ENCODE measurements around the gene SHANK1. TPM values are rescaled to one million over a fixed set of nuclear protein-coding genes. Genes with fewer than 3 reads are reported as not detected.

Gene SHANK1
- total RNA-seq, 2 experiments from 2014 or later = 0.03 to 13.1 TPM

DNA sequence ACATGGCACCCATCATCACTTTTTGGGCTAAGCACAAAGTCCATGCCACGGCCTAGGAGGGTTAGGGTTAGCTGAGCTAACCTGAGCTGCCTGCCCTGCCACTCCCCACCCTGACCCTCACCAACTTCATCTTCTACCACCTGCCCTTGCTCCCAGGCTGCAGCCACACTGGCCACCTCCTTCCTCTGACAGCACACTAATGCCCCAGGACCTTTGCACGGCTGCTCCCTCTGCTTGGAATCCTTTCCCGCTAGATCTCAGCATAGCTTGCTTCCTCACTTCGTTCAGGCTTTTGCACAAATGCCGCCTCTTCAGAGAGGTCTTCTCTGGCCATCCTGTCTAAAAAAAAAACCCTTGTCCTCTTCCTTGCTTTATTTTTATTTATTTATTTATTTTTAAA is 13.2 kb downstream of the SHANK1 start:
- no peaks in the 10 kb centered on the region for H3K9me3 ChIP-seq (ENCODE audit: low read length)
- no peaks in the 10 kb centered on the region for H3K4me1 ChIP-seq (ENCODE audit: insufficient read depth, low read length, poor library complexity, severe bottlenecking)
- H3K4me2 ChIP-seq (ENCODE audit: low read length) = no peak overlapping the region
- POLR2A ChIA-PET = no interaction called here
- BruUV-seq (replicated peaks) = no TSS peak
- no peaks in the 10 kb centered on the region for H3K79me2 ChIP-seq (ENCODE audit: insufficient read depth, low read depth, low read length)
- DNase-seq (ENCODE audit: low spot score) = no peak
- no peak overlapping the region for H3K4me3 ChIP-seq (ENCODE audit: low read depth, low read length, poor library complexity, severe bottlenecking)
- intact Hi-C loops (cut with micrococcal nuclease; ENCODE audit: unreplicated experiment) = loop anchor here (5.0 kb wide), 1 partner anchor 99 kb away; no protein-coding TSS in a partner anchor
- no peak overlapping the region for H2AFZ ChIP-seq (ENCODE audit: low read length)
- no peak overlapping the region for H3K27ac ChIP-seq (ENCODE audit: low read depth, low read length, poor library complexity, severe bottlenecking)
- CTCF ChIA-PET (ENCODE audit: unreplicated experiment) = no interaction called here
- no peak for TF ChIP-seq EZH2phosphoT487 (IDR thresholded peaks at IDR 0.05; ENCODE audit: borderline replicate concordance, low read depth, low read length)
- TF ChIP-seq, protein P1, sequence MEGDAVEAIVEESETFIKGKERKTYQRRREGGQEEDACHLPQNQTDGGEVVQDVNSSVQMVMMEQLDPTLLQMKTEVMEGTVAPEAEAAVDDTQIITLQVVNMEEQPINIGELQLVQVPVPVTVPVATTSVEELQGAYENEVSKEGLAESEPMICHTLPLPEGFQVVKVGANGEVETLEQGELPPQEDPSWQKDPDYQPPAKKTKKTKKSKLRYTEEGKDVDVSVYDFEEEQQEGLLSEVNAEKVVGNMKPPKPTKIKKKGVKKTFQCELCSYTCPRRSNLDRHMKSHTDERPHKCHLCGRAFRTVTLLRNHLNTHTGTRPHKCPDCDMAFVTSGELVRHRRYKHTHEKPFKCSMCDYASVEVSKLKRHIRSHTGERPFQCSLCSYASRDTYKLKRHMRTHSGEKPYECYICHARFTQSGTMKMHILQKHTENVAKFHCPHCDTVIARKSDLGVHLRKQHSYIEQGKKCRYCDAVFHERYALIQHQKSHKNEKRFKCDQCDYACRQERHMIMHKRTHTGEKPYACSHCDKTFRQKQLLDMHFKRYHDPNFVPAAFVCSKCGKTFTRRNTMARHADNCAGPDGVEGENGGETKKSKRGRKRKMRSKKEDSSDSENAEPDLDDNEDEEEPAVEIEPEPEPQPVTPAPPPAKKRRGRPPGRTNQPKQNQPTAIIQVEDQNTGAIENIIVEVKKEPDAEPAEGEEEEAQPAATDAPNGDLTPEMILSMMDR (conservative IDR thresholded peaks at IDR 0.05; ENCODE audit: low read length) = no peak
- no peaks in the 10 kb centered on the region for H4K20me1 ChIP-seq (ENCODE audit: insufficient read depth, low read length)
- no peaks in the 10 kb centered on the region for H3K9me2 ChIP-seq (ENCODE audit: insufficient read depth, low read length)
- no peaks in the 10 kb centered on the region for H3K36me3 ChIP-seq (ENCODE audit: insufficient read depth, low read length)

DNA sequence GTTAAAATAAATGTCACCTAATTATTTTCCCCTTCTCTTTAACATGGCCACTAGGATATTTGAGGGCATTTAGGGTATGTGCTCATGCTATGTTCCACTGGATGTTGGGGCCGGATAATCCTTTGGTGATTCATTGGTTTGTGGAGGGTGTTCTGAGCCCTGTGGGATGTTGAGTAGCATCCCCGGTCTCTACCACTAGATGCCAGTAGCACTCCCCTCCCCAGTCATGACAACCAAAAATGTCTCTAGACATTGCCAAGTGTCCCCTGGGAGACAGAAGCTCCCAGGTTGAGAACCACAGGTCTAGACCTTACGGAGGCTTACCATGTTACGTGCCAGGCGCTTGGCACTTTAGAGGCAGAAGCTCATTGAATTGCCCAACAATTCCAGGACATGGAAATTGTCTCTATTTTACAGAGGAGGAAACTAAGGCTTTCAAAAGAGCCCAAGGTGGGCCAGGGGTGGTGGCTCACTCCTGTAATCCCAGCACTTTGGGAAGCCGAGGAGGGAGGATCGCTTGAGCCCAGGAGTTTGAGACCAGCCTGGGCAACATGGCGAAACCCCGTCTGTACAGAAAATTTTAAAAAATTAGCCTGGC is 14.1 kb downstream of the SHANK1 start:
- H3K79me2 ChIP-seq (ENCODE audit: insufficient read depth, low read depth, low read length) = no peaks in the 10 kb centered on the region
- H3K9me2 ChIP-seq (ENCODE audit: insufficient read depth, low read length) = no peaks in the 10 kb centered on the region
- no peaks in the 10 kb centered on the region for H4K20me1 ChIP-seq (ENCODE audit: insufficient read depth, low read length)
- intact Hi-C loops (cut with micrococcal nuclease; ENCODE audit: unreplicated experiment) = loop anchor here (1.0 to 5.0 kb wide), 2 partner anchors 78 to 98 kb away; no protein-coding TSS in a partner anchor
- no peak overlapping the region for H3K27ac ChIP-seq (ENCODE audit: low read depth, low read length, poor library complexity, severe bottlenecking)
- H3K4me2 ChIP-seq (ENCODE audit: low read length) = no peak overlapping the region
- H3K9me3 ChIP-seq (ENCODE audit: low read length) = no peaks in the 10 kb centered on the region
- no peaks in the 10 kb centered on the region for H3K4me1 ChIP-seq (ENCODE audit: insufficient read depth, low read length, poor library complexity, severe bottlenecking)
- TF ChIP-seq, protein P1 (conservative IDR thresholded peaks at IDR 0.05; ENCODE audit: low read length) = peak; percentile 85
- no peak for TF ChIP-seq EZH2phosphoT487 (IDR thresholded peaks at IDR 0.05; ENCODE audit: borderline replicate concordance, low read depth, low read length)
- H2AFZ ChIP-seq (ENCODE audit: low read length) = no peak overlapping the region
- ChIA-PET CTCF (ENCODE audit: unreplicated experiment) (no interaction called here), POLR2A (no interaction called here)
- H3K4me3 ChIP-seq (ENCODE audit: low read depth, low read length, poor library complexity, severe bottlenecking) = no peak overlapping the region
- DNase-seq (ENCODE audit: low spot score) = peak; percentile 67
- no TSS peak for BruUV-seq (replicated peaks)
- no peaks in the 10 kb centered on the region for H3K36me3 ChIP-seq (ENCODE audit: insufficient read depth, low read length)

DNA sequence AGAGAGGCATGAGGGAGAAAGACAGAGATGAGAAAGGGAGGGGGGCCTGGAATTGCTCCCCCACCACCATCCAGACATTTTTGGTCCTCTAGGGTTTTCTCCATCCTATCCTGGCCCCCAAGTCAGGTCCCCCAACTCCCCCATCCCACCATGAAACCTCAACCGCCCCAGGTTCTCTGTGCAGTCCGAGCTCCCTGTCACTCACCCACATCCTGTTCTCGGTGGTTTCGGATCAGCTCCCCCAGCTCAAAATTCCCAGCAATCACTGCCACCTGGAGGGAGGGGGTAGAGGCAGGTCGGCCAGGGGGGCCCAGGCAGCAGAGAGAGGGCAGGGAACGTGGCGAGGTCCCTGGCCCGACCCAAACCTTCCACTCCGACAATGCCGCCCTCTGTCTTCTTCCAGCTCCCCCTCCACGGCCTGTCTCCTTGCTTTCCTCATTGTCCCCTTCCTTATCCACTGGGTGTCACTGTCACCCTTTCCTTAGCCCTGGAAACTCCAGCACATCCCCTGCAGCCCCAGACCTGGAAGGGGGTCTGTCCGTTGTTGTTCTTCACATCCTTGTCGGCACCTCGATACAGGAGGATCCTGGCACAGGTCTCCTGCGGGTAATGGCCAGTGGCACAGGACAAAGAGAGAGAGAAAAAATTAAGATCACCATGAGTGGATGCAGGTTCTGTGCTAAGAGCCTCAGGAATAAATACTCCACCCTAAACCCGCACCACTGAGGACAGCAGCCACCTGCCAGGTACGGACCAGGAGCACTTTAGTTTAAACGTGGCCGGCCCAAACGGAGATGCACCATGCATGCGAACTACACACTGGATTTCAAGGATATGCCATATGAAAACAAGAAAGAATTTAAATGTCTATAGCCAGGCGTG is 15.4 kb downstream of the SHANK1 start:
- no peak for TF ChIP-seq EZH2phosphoT487 (IDR thresholded peaks at IDR 0.05; ENCODE audit: borderline replicate concordance, low read depth, low read length)
- TF ChIP-seq, protein P1 (conservative IDR thresholded peaks at IDR 0.05; ENCODE audit: low read length) = no peak; the same call in 1 of the 2 replicates
- H3K9me2 ChIP-seq (ENCODE audit: insufficient read depth, low read length) = no peaks in the 10 kb centered on the region
- no peaks in the 10 kb centered on the region for H3K79me2 ChIP-seq (ENCODE audit: insufficient read depth, low read depth, low read length)
- H3K9me3 ChIP-seq (ENCODE audit: low read length) = no peaks in the 10 kb centered on the region
- H3K4me3 ChIP-seq (ENCODE audit: low read depth, low read length, poor library complexity, severe bottlenecking) = no peak overlapping the region
- no peak overlapping the region for H3K4me2 ChIP-seq (ENCODE audit: low read length)
- H2AFZ ChIP-seq (ENCODE audit: low read length) = no peak overlapping the region
- no peak for DNase-seq (ENCODE audit: low spot score)
- intact Hi-C loops (cut with micrococcal nuclease; ENCODE audit: unreplicated experiment) = no loop called here
- no peaks in the 10 kb centered on the region for H4K20me1 ChIP-seq (ENCODE audit: insufficient read depth, low read length)
- no peaks in the 10 kb centered on the region for H3K36me3 ChIP-seq (ENCODE audit: insufficient read depth, low read length)
- no peaks in the 10 kb centered on the region for H3K4me1 ChIP-seq (ENCODE audit: insufficient read depth, low read length, poor library complexity, severe bottlenecking)
- ChIA-PET POLR2A (no interaction called here), CTCF (ENCODE audit: unreplicated experiment) (no interaction called here)
- no TSS peak for BruUV-seq (replicated peaks)
- no peak overlapping the region for H3K27ac ChIP-seq (ENCODE audit: low read depth, low read length, poor library complexity, severe bottlenecking)

All from OCI-LY7 (cell line).